T-helper 1 cell treated with Interleukin-12 subunit alpha and Interleukin-12 subunit beta and Interleukin-4 antibody, amounts not matched to agents 30 ng/mL and 1 ng/mL, for 36 hours (primary cell): ENCODE results near the gene ZNF132. TPM values are rescaled to one million over a fixed set of nuclear protein-coding genes. Genes with fewer than 3 reads are reported as not detected.
"Not testable (repeated sequence)": the region's sequence is repeated elsewhere in the genome, so short reads cannot be mapped to it uniquely, and the experiment has no call there.

Source experiments
- intact Hi-C: fragments of 100-400 bp; cut with micrococcal nuclease; formaldehyde crosslinking; loops from one replicate; pipeline ENCODE4 v1.15.1; 2024
- total RNA-seq: library from RNA; stranded (reverse); gene quantifications from 2 replicates; pipeline ENCODE4 v1.2.3, GENCODE V29; 2022

ZNF132 gene
- total RNA-seq, 1 donor from 2014 or later = 3.8 TPM

- intact Hi-C loops = no loop called here
Measured at GRCh38 chr19:58468216-58468839, 28.4 kb upstream of the ZNF132 start.

- intact Hi-C loops = loop anchor here (1.0 to 2.0 kb wide), 13 partner anchors 8 to 189 kb away; partner anchors contain the start of genes ERVK3-1, MZF1, RPS5 and ZNF132
Measured at GRCh38 chr19:58466760-58467589, 27.0 kb upstream of the ZNF132 start, which contains the start of gene ZNF324. TSS of gene ZNF324 (plus strand) at chr19:58467080. CDS start at chr19:58469186, 2,106 bp downstream.

GRCh38 chr19:58466089-58466759 is 26.3 kb upstream of the ZNF132 start:
- intact Hi-C loops = loop anchor here (1.0 to 2.0 kb wide), 9 partner anchors 9 to 161 kb away; partner anchors contain the start of genes ERVK3-1, RPS5, ZNF132 and ZNF324B

- intact Hi-C loops = no loop called here
Measured at GRCh38 chr19:58460039-58460438, 20.1 kb upstream of the ZNF132 start.

- intact Hi-C loops = no loop called here
Measured at GRCh38 chr19:58456111-58456510, 16.2 kb upstream of the ZNF132 start.

GRCh38 chr19:58455306-58455705 is 15.4 kb upstream of the ZNF132 start:
- intact Hi-C loops = no loop called here

- intact Hi-C loops = no loop called here
Measured at GRCh38 chr19:58453743-58454142, 13.8 kb upstream of the ZNF132 start.

- intact Hi-C loops = loop anchor here (1.0 kb wide), 15 partner anchors 11 to 705 kb away; partner anchors contain the start of genes ERVK3-1, RPS5, TRIM28 and ZBTB45
Measured at GRCh38 chr19:58451358-58452101, 11.6 kb upstream of the ZNF132 start, which contains the start of gene ZNF324B. TSS of gene ZNF324B (plus strand) at chr19:58451622. CDS start at chr19:58453702, 2,080 bp downstream.

GRCh38 chr19:58450856-58451357 is 11.0 kb upstream of the ZNF132 start:
- intact Hi-C loops = loop anchor here (1.0 kb wide), 15 partner anchors 11 to 705 kb away; partner anchors contain the start of genes ERVK3-1, RPS5, TRIM28 and ZBTB45

- intact Hi-C loops = not testable (repeated sequence)
Measured at GRCh38 chr19:58449980-58450379, 10.0 kb upstream of the ZNF132 start.

GRCh38 chr19:58448860-58449259 is 8.9 kb upstream of the ZNF132 start:
- intact Hi-C loops = not testable (repeated sequence)

- intact Hi-C loops = loop anchor here (5.0 kb wide), 1 partner anchor 1251 kb away; the partner anchor contains the start of gene ZNF264
Measured at GRCh38 chr19:58442986-58443385, 3.0 kb upstream of the ZNF132 start.

- intact Hi-C loops = loop anchor here (1.0 to 5.0 kb wide), 24 partner anchors 11 to 1248 kb away; partner anchors contain the start of genes ERVK3-1, MZF1, RPS5 and TRAPPC2B
Measured at GRCh38 chr19:58440556-58440955, 603 bp upstream of the ZNF132 start.

- intact Hi-C loops = no loop called here
Measured at GRCh38 chr19:58434217-58434616, 5.7 kb downstream of the ZNF132 start.

GRCh38 chr19:58429745-58430144 is 10.2 kb downstream of the ZNF132 start:
- intact Hi-C loops = no loop called here

- intact Hi-C loops = no loop called here
Measured at GRCh38 chr19:58428617-58429016, 11.3 kb downstream of the ZNF132 start.

GRCh38 chr19:58417071-58417470 is 22.9 kb downstream of the ZNF132 start:
- intact Hi-C loops = no loop called here

GRCh38 chr19:58416604-58417003 is 23.3 kb downstream of the ZNF132 start:
- intact Hi-C loops = no loop called here

GRCh38 chr19:58409010-58409790 is 30.8 kb downstream of the ZNF132 start:
- intact Hi-C loops = loop anchor here (5.0 to 10.0 kb wide), 2 partner anchors 227 to 1164 kb away; partner anchors contain the start of genes ZNF274 and ZNF805
